Cardiac septum (tissue), 1 donor: ENCODE results near the gene GLMN. TPM values are rescaled to one million over a fixed set of nuclear protein-coding genes. Genes with fewer than 3 reads are reported as not detected.

Experiments used
- DNase-seq: peaks from one replicate; pipeline ENCODE4 v3.0.0-alpha.2; 2020; ENCODE audit warnings: low spot score
- intact Hi-C: fragments of 100-400 bp; cut with DNase I; formaldehyde crosslinking; loops from one replicate; pipeline ENCODE4 v1.14.0; 2022
- long read RNA-seq: library from polyadenylated mRNA; unstranded; transcript quantifications from one replicate; pipeline ENCODE4 v2.0.0, GENCODE V29; 2021
- total RNA-seq: library from RNA; stranded (reverse); fragmentation: NEBNext Ultra II Directional; extraction: Animal tissue kit (Norgen Biotek cat#: 25700); gene quantifications from one replicate; pipeline ENCODE4 v1.2.1, GENCODE V29; 2021
- donor health status: DM: no; HTN: no; CAD: no.

Gene GLMN
- total RNA-seq: 5.8 TPM
- long read RNA-seq, transcript GLMN-201 (19 exons, 1,995 nt): major isoform, 9 of 14 reads
- long read RNA-seq, partial matches to known transcripts: 1 of 14 reads
- long read RNA-seq, other reads (novel, unspliced or antisense): 3 of 14 reads

DNA sequence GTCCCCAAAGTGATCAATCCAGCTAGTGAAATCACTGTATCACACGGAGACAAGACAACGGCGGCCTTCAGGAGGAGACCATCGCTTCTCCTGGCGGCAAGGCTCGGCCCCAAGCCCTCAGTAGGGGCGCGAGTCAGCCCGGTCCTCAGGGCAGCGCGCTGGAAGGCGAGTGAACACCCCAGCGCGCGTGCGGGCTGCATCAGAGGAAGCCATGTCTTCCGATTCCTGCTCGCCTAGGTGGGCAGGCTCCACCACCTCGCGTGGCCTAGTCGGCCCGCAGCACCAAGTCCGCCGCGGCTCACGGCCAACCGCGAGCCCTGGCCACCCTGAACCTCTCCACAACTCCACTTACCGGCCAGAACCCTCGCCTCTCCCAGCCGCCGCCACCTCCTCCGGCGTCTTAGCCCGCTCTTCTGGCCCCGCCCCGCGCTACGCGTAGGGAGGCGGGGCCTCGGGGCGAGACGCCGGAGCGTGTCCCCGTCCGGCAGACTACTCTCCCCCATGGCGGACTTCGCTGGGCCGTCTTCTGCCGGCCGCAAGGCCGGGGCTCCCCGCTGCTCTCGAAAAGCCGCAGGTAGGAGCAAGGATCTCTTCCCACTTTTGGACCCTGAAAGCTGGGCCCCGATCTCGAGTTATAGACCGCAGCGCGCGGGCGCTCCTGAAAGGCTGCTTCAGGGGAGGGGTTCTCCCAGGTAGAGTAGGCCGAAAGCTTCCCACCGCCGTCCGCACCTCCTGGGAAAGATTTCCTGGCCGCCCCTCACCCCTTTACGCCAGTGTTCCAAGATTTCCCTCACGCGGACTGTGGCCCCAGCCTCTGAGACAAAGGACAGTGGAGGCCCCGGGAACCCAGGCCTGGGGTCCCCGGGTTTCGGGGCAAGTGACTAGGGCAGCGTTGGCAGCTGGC, at the start of gene GLMN, which contains the start of gene RPAP2:
GLMN (minus strand) TSS at position 415 of the 904 bp plus-strand sequence. CDS start 988 bp downstream, outside the sequence.
RPAP2 (plus strand) TSS at position 487 of the 904 bp plus-strand sequence; CDS start at position 502, 15 bp downstream.
- intact Hi-C loops: loop anchor here (5.0 kb wide), 1 partner anchor 797 kb away; the partner anchor contains the start of gene CDC7
- DNase-seq: peak; percentile 93

GRCh38 chr1:92346866-92347640, 48.3 kb upstream of the GLMN start:
- intact Hi-C loops: no loop called here
- no peak for DNase-seq

DNA sequence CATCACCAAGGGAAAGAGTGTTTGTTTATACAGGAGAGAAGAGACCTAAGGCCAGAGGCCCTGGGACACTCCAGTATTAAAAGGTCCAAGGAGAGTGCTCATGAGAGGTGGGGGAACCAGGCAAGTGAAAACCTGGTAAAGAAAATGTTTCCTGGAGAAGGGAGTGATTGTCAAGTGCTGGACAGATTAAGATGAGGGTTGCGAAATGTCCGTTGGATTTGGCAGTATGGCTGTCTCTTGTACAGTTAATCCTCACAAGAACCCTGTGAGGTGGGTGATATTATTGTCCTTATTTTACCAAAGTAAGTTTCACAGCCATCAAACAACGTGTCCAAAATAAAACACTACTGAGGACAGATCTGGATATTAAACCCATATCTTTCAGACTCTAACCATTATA, 44.3 kb upstream of the GLMN start:
- intact Hi-C loops: no loop called here
- no peak for DNase-seq

GRCh38 chr1:92342401-92342800, 43.6 kb upstream of the GLMN start:
- intact Hi-C loops: no loop called here
- DNase-seq: no peak

- intact Hi-C loops: no loop called here
- no peak for DNase-seq
Measured at GRCh38 chr1:92340154-92340553, 41.4 kb upstream of the GLMN start.

DNA sequence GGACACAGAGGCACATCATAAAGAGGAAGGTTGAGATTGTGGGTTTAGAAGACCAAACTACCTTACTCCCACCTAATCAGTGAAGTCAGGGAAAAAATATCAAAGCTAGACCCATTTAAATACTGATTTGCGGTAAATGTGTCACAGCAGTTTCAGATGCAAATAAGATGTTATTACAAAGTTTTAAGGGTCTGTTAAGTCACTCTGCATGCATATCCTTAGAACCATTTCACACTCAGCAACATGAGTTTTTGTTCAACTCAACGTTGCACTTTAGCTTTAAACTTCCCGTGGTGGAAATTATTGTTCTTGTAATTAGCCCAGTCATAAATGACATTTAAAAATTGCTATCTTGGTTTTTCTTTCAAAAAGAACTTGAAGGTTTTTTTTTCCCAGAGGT, 34.9 kb upstream of the GLMN start:
- no peak for DNase-seq
- intact Hi-C loops: no loop called here

GRCh38 chr1:92329347-92330129, 30.8 kb upstream of the GLMN start:
- intact Hi-C loops: no loop called here
- DNase-seq: no peak

- DNase-seq: no peak
- intact Hi-C loops: no loop called here
Measured at GRCh38 chr1:92327794-92328193, 29.0 kb upstream of the GLMN start.

DNA sequence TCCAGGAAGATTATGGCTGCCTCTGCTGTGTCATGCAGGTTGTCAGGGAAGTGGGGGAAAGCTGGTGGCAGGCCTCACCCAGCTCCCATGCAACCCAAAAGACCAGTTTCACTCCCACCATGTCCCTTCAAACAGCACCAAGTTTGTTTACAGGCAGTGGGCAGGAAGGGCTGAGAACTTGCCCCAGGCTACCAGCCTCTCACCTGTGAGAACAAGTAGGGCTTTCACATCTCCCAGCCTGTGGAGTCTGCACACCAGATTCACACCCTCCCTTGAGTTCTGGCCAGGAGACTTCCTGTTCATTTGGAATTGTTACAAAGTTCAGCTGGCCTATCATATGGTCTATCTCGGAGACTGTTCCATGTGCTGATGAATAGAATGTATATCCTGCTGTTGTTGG, 27.9 kb upstream of the GLMN start:
- no peak for DNase-seq
- intact Hi-C loops: no loop called here

DNA sequence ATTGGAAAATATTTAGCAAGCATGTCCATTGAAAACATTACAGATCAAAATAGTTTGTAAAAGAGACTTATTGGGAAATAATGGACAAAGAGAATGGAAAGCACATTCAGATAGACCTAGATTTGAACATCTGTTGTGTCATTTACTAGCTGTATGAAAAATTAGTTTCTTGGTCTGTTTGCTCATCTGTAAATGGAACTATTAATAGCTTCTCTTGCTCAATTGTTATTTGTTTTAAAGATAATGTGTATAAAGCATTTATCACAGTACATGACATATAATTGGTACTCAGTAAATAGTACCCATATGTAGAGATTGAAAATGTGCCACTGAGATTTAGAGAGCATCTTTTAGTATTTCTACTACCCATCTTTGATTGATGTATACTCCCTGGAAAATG, 26.0 kb upstream of the GLMN start:
- DNase-seq: no peak

DNA sequence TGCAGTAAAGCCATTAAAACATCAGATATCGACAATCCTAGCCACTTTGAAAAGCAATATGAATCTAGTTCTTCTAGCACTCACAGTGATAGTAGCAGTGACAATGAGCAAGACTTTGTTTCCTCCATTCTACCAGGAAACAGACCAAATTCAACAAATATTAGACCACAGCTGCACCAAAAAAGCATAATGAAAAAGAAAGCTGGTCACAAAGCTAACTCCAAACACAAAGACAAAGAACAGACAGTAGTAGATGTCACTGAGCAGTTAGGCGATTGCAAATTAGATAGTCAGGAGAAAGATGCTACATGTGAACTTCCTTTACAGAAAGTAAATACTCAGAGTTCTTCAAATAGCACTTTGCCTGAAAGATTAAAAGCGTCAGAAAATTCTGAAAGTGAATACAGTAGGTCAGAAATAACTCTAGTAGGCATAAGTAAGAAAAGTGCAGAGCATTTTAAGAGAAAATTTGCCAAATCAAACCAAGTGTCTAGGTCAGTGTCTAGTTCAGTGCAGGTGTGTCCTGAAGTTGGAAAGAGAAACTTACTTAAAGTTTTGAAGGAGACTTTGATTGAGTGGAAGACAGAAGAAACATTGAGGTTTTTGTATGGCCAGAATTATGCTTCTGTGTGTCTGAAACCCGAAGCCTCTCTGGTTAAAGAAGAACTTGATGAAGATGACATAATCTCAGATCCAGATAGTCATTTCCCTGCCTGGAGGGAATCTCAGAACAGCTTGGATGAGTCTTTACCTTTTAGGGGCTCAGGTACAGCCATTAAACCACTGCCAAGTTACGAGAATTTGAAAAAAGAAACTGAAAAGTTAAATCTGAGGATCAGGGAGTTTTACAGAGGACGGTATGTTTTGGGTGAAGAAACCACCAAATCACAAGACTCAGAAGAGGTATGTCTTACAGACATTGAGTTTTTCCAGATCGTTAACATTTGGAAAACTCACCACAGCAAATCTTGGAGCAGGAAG, 25.0 kb upstream of the GLMN start:
- intact Hi-C loops: no loop called here
- no peak for DNase-seq

More for the DNA sequence above, 26.0 kb upstream of the GLMN start:
- intact Hi-C loops: no loop called here

DNA sequence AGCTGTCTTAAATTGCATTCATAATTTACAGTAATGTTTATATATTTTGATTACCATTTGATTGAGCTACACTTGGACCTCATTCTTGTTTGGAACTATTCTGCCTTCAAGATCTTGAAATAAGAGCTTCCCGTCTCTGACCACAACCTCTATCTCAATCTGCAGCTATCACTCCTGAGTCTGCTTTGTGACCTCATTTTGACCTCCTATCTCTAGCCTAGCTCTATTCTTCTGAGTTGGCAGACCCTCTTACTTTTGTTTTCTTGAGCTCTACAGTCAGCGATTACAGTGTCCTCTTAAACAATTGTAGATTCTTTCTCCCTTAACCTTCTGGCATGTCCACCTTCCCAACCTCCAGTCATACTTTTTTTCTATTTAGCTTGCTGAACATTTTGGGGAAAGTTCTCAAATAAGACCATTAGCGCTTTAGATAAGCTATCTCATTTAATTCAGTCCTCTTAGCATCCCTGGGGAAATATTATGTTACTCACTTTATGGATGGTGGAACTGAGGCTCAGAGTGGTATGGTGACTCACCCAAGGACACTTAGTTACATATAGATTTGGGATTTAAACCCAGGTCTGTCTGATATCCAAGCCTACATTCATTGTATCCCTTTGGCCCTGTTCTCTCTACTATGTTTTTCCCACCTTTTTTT, 19.2 kb upstream of the GLMN start:
- no peak for DNase-seq
- intact Hi-C loops: no loop called here

GRCh38 chr1:92315766-92316599, 17.2 kb upstream of the GLMN start:
- intact Hi-C loops: no loop called here
- DNase-seq: no peak

DNA sequence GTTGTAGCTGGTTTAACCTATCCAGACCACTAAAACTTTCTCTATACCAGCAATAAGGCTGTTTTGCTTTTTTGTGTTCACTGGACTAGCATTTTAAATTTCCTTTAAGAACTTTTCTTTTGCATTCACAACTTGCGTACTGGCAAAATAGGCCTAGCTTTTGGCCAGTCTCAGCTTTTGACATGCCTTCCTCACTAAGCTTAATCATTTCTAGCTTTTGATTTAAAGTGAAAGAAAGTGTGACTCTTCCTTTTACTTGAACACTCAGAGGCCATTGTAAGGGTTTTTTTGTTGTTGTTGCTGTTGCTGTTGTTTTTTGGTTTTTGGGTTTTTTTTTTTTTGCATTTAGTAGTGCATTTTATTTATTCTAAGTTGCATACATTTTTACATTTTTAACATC, 15.2 kb upstream of the GLMN start:
- no peak for DNase-seq
- intact Hi-C loops: loop anchor here (5.0 kb wide), 1 partner anchor 308 kb away; no protein-coding TSS in a partner anchor

DNA sequence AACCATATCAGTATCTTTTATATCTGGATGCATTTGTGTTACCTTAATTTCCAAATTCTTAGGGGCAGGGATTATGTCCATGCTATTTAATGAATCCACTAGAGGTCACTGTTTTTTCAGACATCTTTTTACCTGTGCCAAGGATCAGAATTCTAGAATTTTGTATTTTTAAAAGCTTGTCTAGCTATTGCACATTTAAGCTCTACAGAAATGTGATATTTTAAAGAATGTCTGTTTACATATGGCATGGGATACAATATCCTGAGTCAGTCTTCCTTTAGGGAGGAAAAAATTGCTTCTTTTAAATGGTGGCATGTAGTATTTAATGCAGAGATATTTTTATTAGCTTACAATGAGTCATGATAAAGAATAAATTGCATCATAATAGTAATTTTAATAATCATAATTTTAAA, 11.4 kb upstream of the GLMN start:
- intact Hi-C loops: loop anchor here (5.0 kb wide), 1 partner anchor 312 kb away; no protein-coding TSS in a partner anchor
- DNase-seq: no peak

DNA sequence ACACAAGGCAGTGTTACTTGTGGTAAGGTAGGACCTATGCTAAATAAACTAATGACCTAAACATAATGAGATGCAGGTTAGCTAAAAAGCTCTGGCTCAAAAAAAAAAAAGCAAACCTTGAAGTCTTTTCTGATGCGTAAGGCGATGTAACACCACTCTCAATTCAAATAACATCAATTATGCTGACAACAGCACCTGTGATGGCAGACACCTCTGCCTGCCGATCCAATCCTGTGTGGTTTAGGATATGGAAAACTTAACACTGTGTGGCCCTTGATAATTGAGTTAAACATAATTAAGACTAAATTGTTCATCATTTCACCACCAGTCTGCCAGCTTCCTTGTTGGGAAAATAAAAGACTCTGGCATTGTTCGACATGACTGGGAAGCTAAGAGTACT, 9.2 kb upstream of the GLMN start:
- intact Hi-C loops: no loop called here
- DNase-seq: no peak

DNA sequence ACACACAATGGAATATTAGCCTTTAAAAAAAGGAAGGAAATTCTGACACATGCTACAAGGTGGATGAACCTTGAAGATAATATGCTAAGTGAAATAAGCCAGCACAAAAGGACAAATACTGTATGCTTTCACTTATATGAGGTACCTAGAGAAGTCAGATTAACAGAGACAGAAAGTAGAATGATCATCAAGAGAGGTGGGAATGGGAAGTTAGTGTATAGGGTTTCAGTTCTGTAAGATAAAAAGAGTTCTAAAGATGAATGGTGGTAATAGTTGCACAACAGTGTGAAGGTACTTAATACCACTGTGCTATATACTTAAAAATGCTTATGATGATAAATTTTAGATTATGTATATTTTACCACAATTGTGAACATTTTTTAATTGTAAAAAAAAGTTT, 7.2 kb upstream of the GLMN start:
- no peak for DNase-seq
- intact Hi-C loops: no loop called here
